SHP77 treated with DMSO at 0.1 percent for 48 hours (cell line): ENCODE data around the gene CDHR5.
"Not testable (repeated sequence)": the region's sequence is repeated elsewhere in the genome, so short reads cannot be mapped to it uniquely, and the experiment has no call there.

Source experiments
- DNase-seq: peaks from one replicate; lab custom pipeline; 2025; lab: John Stamatoyannopoulos, UW

The CDHR5 gene

DNA sequence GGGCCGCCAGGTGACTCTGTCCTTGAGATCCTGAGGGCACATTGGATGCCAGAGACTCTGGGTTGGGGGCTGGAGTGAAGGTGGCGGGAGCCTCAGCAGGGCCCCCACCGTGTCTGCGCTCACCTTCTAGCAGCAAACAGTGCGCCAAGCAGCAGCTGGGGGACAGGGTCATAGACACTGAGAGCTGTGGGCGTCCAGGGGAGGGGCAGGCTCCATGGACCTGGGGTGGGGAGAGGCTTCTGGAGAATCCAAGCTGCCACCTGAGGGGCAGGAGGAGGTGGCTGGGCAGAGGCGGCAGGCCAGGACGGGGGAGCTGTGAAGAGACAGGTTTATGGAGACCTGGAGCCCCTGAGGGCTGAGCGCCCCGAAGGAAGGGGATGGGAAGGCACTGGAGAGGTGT, 40.5 kb downstream of the CDHR5 start:
- DNase-seq: no peak

DNA sequence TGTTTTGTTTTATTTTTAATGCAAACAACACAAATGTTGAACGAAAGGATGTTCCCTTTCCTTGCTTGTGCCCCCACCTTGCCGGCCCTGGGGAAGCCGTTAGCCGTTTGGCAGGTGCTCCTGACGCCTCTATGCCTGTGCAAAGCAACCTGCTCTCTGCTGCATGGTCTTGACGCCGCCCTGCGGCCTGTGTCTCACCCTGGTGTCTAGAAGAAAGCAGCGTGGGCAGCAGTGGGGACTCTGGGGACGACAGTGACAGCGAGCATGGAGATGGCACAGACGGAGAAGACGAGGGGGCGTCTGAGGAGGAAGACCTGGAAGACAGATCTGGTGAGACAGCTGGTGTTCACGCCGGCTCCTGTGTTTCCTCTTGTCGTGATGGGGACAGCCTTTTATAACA, 43.0 kb downstream of the CDHR5 start:
- no peak for DNase-seq

DNA sequence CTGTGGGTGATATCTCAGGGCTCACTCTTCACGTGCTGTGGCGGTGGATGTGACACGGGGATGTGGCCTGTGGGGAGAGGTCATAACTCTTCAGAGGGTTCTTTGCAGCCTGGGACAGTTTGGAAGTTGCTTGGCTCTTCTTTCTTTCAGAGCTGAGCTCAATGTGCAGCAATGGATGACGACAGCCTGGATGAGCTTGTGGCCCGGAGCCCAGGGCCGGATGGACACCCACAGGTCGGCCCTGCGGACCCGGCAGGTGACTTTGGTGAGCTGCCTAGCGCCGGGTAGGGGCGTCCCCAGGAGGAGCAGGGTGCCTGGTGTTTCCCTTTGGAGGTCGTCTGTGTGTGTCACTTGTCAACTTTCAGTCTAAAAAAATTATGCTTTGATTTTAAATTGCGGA, 43.4 kb downstream of the CDHR5 start:
- no peak for DNase-seq

DNA sequence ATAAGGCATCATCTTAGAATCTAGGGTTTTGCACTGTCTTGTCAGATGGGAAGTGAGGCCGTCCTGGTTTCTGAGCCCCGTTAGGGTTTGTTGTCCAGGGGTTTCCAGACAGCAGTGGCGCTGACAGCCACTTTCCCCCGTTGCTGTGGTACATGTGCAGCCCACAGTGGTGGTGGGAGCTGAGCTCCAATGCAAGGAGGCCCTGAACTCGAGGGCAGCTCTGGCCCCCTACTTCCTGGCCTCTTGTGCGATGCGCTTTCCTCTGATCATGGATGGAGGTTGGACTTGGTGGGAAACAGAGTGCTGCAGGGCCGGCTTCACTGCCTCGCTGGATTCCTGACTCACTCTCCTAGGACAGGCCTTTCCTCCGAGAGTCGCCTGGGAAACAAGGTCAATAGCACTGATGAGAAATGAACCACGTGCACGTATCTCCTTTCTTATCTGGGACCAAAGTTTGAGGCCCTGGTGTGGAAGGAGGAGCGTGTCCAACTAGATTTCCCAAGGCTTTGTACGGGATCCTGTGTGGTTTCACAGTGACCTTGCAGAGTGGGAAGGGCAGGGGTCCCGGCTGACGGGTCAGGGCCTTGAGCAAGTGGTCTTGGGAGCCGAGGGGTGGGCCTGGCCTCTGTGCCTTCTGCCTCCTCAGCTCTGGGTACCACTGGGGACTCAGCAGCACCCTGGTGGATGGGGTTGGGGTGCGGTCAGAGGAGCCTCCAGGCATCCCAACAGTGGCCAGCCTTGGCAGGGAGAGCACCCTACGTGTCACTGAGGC, 44.7 kb downstream of the CDHR5 start:
- DNase-seq: no peak

DNA sequence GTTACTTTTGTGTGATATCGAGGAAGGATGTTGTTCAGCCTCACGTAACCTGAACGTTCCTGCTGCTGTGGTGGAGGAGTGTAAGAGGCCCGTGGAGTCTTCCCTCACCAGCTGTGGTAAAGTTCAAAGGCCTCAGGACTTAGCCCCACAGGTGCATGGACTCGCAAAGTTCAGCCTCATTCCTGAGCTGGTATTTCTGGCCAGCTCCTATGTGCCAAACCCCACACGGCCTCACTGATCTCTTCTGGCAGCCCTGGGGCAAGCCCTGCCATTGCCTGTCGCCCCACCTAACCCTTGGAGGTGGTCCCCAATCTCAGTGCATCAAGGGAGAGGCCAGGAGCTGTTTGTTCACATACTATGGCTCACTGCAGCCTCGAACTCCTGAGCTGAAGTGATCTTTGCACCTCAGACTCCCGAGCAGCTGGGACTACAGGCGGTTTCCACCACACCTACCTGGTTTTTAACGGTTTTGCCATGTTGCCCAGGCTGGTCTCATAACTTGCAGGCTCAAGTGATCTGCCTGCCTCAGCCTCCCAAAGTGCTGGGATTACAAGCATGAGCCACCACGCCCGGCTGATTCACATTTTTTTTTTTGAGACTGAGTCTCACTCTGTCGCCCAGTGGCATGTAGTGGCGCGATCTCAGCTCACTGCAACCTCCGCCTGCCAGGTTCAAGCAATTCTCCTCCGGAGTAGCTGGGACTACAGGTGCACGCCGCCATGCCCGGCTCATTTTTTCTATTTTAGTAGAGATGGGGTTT, 46.3 kb downstream of the CDHR5 start:
- DNase-seq: no peak

DNA sequence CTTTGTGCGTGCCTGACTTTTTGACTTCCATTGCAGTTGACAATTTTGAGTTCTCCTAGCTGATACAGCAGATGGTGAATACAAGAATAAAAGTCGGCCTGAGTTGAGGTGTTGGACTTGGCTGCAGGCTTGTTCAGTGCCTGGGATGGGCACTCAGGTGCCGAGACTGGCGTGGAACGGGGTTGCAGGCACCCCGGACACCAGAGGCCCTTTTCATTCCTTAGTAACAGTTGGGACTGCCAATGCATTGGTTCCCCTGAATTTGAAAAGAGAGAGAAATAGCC, 47.2 kb downstream of the CDHR5 start:
- no peak for DNase-seq

DNA sequence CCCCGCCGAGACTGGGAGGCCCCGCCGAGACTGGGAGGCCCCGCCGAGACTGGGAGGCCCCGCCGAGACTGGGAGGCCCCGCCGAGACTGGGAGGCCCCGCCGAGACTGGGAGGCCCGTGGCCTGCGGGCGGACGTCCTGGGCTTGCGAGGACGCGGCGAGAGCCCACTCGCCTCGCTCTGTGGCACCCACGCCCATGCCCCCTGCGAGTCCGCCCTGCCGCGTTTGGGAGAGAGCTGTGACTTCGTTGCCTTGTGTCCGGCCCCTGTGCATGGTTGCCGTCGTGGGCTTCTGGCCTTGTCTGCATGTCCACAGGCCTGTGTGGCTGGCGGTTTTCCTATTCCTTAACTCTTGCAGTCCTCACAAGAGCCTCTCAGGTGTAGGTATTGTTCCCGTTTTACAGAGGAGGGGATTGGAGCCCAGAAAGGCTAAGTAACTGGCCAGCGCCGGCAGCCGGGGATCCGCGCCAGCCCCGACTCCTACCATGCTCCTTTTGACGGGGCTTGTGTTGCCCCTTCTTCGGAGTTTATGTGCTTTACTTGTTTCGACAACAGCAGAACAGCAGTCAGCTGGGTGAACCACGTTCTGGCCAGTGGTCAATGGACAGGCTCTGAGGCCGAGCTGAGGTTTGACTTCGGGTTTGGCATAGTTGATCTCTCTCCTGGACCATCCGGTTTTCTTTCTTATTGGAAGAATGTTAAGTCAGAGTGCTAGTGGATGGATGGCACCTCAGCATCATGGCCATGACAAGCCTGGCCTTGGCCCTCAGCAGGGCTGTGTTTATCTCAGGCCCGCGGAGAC, 47.7 kb downstream of the CDHR5 start:
- DNase-seq: no peak

DNA sequence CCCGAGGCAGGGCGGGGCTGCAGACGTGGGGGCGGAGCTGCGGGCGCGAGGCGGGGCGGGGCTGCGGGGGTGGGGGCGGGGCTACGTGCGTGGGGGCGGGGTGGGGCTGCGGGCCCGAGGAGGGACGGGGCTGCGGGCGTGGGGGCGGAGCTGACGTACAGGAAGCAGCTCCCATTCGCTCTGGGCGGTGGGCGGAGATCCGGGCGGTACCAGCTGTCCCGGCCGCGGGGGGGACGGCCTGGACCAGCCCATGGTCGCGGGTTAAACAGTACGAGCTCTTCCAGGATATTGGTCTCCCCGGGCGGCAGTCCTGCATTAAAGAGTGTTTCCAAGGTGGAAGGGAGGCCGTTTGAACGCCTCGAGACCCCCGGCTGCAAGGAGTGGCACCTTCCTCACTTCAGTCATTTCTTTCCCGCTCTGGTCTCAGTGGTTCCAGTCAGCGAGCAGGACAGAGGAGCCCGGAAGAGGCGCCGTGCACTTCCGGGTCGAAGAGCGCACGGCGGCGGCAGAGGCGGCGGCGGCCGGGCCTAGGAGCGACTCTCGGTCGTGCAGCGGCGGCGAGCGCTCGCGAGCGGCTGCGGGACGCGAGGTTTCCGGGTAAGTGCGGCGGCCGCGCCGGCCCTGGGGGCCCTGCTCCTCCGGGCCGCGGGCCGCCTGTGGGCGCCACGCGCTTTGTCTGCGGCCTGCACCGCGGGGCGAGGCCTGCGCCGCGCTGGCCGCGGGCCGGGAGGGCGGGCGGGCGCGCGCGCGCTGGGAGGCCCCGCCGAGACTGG, 48.6 kb downstream of the CDHR5 start, which contains the start of gene PHRF1:
Gene PHRF1, plus strand, starts transcription at position 475 of the 773 bp plus-strand sequence. CDS start 5,043 bp downstream, outside the sequence.
- DNase-seq: peak; percentile 66

DNA sequence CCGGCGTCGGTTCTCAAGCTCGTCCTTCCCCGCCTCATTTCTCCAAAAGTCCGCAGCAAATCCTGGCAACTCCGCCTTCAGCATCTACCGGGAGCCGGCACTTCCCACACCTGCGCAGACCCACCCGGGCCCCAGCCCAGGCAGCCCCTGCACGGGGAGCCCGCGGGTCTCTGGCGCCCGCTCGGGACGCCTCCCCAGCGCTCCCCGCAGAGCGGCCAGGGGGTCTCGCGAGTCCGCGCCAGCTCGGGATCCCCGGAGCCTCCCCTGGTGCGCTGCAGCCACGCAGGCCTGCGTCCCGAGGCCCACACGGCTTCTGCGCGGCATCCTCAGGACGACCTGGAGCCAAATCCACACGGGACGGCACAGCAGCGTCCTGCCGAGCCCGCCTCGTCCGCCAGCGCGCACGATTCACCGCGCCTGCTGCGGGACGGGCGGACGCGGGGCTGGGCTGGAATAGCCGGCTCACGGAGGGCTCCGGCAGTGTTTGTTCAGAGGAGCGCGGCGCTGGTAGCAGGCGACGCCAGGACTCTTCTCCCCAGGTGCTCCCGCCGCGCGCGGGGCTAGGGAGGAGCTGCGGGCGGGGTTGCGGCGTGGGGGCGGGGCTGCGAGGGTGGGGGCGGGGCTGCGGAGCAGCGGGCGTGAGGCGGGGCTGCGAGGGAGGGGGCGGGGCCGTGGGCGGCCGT, 49.3 kb downstream of the CDHR5 start:
- DNase-seq: no peak

DNA sequence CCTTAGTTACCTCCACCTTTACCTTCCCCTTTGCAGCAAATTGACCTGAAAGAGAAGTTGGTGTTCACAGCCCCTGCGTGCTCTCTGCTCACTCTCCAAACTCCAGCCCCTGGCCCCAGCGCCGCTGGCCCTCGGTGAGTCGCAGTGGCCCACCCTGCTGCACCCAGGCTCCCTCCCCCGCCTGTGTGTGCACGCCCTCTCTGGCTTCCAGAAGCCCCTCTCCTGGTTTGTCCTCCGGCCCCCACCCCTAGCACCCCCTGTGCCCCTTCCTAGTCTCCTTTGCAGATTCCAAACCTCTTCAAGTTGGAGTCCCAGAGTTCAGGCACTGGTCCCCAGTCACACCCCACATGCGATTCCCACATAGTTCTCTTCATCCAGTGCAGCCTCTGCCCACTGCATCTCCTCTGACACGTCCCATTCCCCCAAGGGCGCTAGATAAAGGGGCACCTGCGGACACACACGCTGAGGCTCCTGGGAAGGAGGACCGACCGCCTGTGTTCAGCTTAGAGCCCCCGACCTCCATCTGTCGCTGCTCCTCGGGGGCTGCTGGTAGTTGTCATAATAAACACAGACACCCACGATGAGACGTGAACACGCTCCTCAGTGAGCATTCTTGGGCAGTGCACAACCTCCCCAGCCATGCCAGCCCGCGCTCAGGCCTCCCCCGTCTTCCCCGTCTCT, 50.0 kb downstream of the CDHR5 start:
- DNase-seq: no peak

DNA sequence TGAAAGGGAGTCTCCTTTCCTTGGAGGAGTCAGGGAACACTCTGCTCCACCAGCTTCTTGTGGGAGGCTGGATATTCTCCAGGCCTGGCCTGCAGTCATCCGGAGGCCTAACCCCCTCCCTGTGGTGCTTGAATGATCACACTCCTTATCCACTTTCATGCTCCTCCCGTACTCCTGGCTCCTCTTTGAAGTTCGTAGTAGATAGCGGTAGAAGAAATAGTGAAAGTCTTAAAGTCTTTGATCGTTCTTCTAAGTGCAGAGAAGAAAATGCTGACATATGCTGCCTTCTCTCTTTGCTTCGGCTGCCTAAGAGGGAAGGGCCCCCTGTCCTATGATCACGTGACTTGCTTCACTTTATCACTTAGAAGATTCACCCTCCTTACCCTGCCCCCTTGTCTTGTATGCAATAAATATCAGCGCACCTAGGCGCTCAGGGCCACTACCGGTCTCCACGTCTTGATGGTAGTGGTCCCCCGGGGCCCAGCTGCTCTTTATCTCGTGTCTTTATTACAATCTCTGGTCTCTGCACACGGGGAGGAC, 50.7 kb downstream of the CDHR5 start:
- DNase-seq: not testable (repeated sequence)

DNA sequence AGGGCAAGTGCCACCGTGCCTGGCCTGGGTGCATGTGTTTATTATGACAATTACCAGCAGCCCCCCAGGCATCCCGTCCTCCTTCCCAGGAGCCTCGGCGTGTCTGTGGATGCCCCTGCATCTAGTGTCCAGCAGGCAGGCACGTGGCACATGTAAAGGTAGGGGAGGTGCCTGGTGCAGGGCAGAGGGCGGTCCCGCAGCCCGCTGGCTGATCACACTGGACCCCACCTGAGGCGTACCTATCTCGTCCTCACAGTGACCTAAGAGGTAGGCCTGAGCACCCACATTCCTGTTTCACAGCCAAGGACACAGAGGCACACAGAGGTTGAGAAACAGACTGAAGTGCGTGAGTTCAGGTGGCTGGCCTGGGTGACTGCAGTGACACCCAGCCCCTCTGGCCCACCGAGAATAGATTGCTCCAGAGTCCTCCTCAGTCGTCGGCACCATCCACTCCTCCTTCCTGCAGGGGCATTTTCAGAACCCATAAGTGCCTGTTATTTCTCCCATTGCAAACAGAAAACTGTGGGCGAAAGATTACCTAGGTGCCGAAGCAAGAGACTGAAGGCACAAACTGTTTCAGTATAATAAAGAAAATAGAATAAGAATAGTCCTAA, 51.5 kb downstream of the CDHR5 start:
- no peak for DNase-seq

DNA sequence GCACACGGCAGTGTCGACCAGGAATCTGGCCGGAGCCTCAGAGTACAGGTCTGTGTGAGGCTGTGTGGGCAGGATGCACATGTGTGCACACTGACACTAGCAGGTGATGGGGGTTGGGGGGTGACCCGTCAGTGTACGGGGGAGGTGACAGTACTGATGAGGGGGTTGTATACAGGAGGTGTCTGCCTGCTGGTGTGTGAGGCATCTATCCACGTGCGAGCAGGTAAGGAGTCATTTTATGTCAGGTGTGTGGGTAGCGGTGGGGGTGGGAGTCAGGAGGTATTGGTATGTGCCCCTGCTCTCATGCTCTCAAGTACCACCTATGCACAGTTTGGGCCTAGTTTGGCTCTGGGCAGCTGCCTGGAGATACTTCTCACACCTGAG, 53.0 kb downstream of the CDHR5 start:
- DNase-seq: no peak

DNA sequence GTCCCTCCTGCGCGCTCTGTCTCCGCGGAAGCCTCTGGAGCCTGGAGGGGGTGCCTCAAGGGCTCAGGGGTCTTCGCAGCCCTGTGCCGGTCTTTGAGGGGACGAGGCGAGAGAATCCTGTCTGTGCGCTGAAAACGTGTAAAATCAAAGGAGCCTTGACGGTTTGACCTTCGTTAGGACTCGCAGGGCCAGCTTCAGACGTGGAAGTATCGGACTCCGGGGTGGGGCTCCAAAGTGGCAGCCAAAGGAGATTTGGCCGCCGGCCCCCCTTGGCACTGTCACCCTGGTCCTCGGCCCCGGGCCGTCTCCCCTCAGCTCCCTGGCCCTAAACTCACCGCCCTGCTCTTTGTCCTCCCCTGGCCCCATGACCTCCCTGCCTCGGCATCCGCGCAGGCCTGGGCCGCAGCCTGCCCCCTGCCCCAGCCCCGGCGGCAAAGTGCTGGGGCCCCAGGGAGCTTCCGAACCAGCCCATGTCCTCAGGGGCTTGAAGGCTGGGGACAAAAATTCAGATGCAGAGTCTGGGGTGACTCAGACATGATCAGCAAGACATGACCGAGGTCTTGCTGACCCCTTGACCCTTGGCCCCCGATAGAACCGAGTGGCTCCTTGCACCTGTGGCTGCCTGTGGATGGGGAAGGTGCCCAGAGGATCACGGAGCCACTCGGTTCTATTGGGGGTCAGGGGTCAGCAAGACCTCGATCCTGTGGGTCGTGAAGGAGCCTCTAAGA, 55.4 kb downstream of the CDHR5 start:
- DNase-seq: no peak

DNA sequence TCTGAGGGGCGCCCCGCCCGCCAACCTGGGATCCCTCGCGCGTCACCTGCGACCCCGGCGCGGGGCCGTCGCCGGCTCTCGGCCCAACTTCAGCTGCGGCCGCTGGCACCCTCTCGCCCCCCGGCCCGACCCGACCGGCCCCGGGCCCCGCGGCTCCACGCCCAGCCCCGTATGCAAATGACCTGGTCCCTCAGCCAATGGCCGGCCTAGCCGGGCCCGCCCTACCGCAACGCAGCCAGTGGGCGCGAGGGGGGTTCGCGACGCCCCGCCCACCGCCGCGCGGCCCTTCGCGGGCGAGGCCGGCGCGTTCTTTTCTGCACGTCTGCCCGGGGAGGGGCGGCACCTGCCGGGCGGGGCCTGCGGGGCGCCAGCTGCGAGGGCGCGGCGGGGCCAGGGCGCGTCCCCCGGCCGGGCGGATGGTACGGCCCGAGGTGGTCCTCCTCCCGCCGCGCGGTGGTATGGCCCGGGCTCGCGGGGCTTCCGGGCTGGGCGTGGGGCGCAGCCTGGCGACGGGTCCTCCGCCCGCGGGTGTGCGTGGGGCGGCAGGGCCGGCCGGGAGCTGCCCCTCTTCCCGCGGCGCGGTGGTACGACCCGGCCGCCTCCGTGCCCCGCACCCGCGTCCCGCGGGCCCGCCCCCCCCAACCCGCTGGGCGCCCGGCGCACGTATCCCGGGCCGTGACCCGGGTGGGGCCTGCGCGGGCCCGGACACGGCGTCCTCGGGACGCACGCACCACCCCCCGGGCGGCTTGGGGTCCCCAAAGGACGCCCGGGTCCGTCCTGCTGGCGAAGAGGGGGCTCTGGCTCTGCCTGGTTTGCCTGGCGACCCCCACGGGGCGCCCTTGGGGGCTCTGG, 56.2 kb downstream of the CDHR5 start:
- DNase-seq: peak; percentile 31

DNA sequence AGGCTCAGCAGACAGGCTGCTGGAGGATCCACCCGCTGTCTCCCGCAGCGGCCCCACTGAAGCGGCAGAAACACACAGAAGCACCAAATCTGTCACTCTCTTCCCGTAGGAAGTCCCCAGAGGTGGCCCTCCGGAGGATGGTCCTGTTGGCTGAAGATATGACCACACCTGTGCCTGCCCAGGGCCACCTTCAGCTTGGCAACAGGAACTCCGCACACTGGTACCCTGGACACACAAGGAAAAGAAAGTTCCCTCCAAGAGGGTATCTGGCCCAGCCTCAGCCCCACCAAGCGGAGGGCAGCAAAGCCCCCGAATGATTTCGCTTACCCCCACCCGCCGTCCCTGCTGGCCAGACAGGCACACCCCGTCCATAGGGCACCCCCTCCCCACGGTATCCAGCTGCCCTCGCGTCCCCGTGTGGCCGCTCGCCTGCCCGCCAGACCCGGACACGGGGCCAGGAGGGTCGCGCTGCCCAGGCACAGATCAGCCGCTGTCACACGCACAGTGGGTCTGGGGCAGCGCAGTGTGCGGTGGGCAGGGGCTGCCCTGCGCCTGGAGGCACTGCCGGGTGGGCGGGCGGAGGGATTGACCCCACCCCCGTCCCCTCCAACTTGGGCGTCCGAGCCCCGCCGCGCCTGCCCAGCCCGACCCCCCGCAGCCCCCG, 57.0 kb downstream of the CDHR5 start:
- no peak for DNase-seq

DNA sequence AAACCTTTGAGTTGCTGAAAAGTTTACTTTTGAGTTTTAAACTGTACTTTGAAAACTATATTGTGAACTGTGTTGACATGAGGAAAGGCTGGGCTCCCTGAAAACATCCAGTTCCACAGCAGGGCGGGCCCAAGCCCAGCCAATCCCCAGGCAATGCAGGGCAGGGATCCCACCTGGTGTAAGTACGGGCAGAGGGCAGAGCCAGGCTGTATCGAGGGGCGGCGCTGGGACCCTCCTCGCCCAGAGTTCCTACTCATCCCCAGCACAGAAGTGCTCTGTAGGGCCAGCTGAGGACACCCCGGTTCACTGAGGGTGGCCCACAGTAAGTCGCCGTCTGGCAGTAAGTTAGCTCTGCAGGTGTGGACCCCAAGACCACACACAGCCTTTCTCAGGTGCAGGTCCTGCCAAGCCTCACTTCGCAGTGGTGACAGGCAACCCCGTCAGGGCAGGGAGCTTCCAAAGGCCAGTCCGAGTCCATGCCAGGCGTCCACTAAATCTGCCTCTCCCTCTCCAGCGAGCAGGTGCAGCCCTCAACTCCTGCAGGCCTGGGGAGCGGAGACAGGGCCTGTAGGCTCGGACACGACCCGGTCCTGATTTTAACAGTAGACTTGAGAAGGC, 57.6 kb downstream of the CDHR5 start:
- DNase-seq: no peak
